Endothelial cell (in vitro differentiated cells): ENCODE results near the gene ETS1. TPM values are rescaled to one million over a fixed set of nuclear protein-coding genes. Genes with fewer than 3 reads are reported as not detected.

Experiments used
- DNase-seq: peaks from one replicate; pipeline ENCODE4 v3.0.0; 2021; ENCODE audit warnings: low spot score
- H3K27ac Mint-ChIP-seq: one replicate; pipeline ENCODE4 v1.8.0; 2021; ENCODE audit warnings: mixed read lengths, inconsistent platforms; ENCODE audit not compliant: unreplicated experiment
- H3K27me3 Mint-ChIP-seq: one replicate; pipeline ENCODE4 v1.8.0; 2021; ENCODE audit warnings: mild to moderate bottlenecking, moderate library complexity, mixed read lengths, inconsistent platforms; ENCODE audit not compliant: unreplicated experiment
- H3K36me3 Mint-ChIP-seq: one replicate; pipeline ENCODE4 v1.8.0; 2021; ENCODE audit warnings: mild to moderate bottlenecking, low read depth, mixed read lengths, inconsistent platforms; ENCODE audit not compliant: unreplicated experiment
- H3K4me1 Mint-ChIP-seq: one replicate; pipeline ENCODE4 v1.8.0; 2021; ENCODE audit warnings: mild to moderate bottlenecking, mixed read lengths, inconsistent platforms; ENCODE audit not compliant: unreplicated experiment
- H3K4me3 Mint-ChIP-seq: one replicate; pipeline ENCODE4 v1.8.0; 2021; ENCODE audit warnings: mild to moderate bottlenecking, mixed read lengths, inconsistent platforms; ENCODE audit not compliant: unreplicated experiment
- H3K9me3 Mint-ChIP-seq: one replicate; pipeline ENCODE4 v1.8.0; 2021; ENCODE audit warnings: mixed read lengths, inconsistent platforms; ENCODE audit not compliant: unreplicated experiment
- CTCF ChIP-seq: fragments of 200-600 bp; sonication (generic); IDR thresholded peaks from one replicate; pipeline ENCODE4 v1.5.0; 2021; ENCODE audit warnings: antibody characterized with exemption; ENCODE audit not compliant: unreplicated experiment
- total RNA-seq: library from RNA; stranded (reverse); fragmentation: NEBNext Ultra II Directional; extraction: Animal tissue kit (Norgen Biotek cat#: 25700); gene quantifications from one replicate; pipeline ENCODE4 v1.2.1, GENCODE V29; 2021; ENCODE audit not compliant: unreplicated experiment

The ETS1 gene
- total RNA-seq, 1 donor from 2014 or later: 309 TPM

DNA sequence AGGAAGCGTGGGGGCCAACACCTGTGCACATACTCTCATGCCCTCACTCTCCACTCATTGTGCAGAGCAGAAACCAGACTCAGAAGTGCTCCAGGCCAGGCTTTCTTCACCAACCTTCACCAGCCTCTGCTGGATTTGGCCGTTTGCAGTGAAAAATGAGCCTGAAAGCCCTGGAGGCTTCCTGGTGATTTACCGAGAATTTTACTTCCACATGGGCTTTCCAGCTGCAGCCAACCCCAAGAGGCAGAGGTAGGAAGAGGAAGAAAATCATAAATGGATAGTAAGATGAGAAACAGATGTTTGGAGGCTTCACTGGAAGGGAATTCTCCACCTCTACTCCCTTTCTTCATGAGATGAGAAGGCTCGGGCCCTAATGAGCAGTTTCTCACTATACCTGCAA is 155.4 kb downstream of the ETS1 start:
- no peaks in the 10 kb centered on the region for H3K36me3 Mint-ChIP-seq
- H3K27ac Mint-ChIP-seq: no peak overlapping the region
- no peaks in the 10 kb centered on the region for H3K9me3 Mint-ChIP-seq
- no peak for TF ChIP-seq CTCF
- no peak for DNase-seq
- H3K4me3 Mint-ChIP-seq: no peak overlapping the region
- H3K27me3 Mint-ChIP-seq: peaks cover 3% of the 10 kb centered on the region
- H3K4me1 Mint-ChIP-seq: peaks cover under 1% of the 10 kb centered on the region

GRCh38 chr11:128428935-128429334 is 158.4 kb downstream of the ETS1 start:
- Mint-ChIP-seq H3K9me3 (no peaks in the 10 kb centered on the region), H3K4me1 (peaks cover 3% of the 10 kb centered on the region)

GRCh38 chr11:128424851-128425285 is 162.5 kb downstream of the ETS1 start:
- no peak overlapping the region for H3K27ac Mint-ChIP-seq
- no peak for TF ChIP-seq CTCF
- peaks cover 3% of the 10 kb centered on the region for H3K27me3 Mint-ChIP-seq
- no peak overlapping the region for H3K4me3 Mint-ChIP-seq
- peaks cover 3% of the 10 kb centered on the region for H3K4me1 Mint-ChIP-seq
- no peaks in the 10 kb centered on the region for H3K36me3 Mint-ChIP-seq
- no peak for DNase-seq
- no peaks in the 10 kb centered on the region for H3K9me3 Mint-ChIP-seq

More at GRCh38 chr11:128428935-128429334, 158.4 kb downstream of the ETS1 start:
- no peak for DNase-seq
- TF ChIP-seq CTCF: no peak
- Mint-ChIP-seq H3K4me3 (no peak overlapping the region), H3K27ac (no peak overlapping the region), H3K27me3 (peaks cover 3% of the 10 kb centered on the region), H3K36me3 (no peaks in the 10 kb centered on the region)

GRCh38 chr11:128424271-128424711 is 163.1 kb downstream of the ETS1 start:
- Mint-ChIP-seq H3K4me3 (no peak overlapping the region), H3K27ac (no peak overlapping the region), H3K27me3 (peaks cover 3% of the 10 kb centered on the region), H3K4me1 (peaks cover 3% of the 10 kb centered on the region), H3K9me3 (no peaks in the 10 kb centered on the region), H3K36me3 (no peaks in the 10 kb centered on the region)
- no peak for TF ChIP-seq CTCF
- no peak for DNase-seq

- TF ChIP-seq CTCF: no peak
- Mint-ChIP-seq H3K27me3 (no peaks in the 10 kb centered on the region), H3K4me1 (peaks cover 3% of the 10 kb centered on the region), H3K9me3 (no peaks in the 10 kb centered on the region), H3K27ac (no peak overlapping the region), H3K4me3 (no peak overlapping the region), H3K36me3 (no peaks in the 10 kb centered on the region)
- no peak for DNase-seq
Observed at GRCh38 chr11:128422576-128423370, 164.6 kb downstream of the ETS1 start.
